Measurements from ENCODE around the gene GFAP. TPM values are rescaled to one million over a fixed set of nuclear protein-coding genes. Genes with fewer than 3 reads are reported as not detected.

GFAP gene
- total RNA-seq, 4 donors from 2014 or later = not detected

- Histone ChIP-seq H3K27ac (peak overlapping the region in 1 of 4 donors; percentile 4), H3K9me3 (no peaks in the 10 kb centered on the region), H3K27me3 (no peaks in the 10 kb centered on the region), H3K36me3 (no peaks in the 10 kb centered on the region), H3K4me3 (no peak overlapping the region), H3K4me1 (peaks cover 20 to 40% (median 24%) of the 10 kb centered on the region in 3 donors)
- WGBS, 2 donors = 71 to 79% methylated on average over 4 of the region's 4 CpGs
- no peak for DNase-seq
- intact Hi-C loops (cut with DNase I) = no loop called here
- TF ChIP-seq POLR2A (IDR thresholded peaks at IDR 0.05) (no peak), CTCF (IDR thresholded peaks at IDR 0.05) (no peak)
These were observed 13.8 kb downstream of the GFAP start for GRCh38 chr17:44901411-44901921.

GRCh38 chr17:44900894-44901293, 14.4 kb downstream of the GFAP start:
- H3K9me3 ChIP-seq = no peaks in the 10 kb centered on the region
- H3K27me3 ChIP-seq = no peaks in the 10 kb centered on the region
- peaks cover 20 to 45% (median 24%) of the 10 kb centered on the region in 3 donors for H3K4me1 ChIP-seq
- intact Hi-C loops (cut with DNase I) = no loop called here
- H3K36me3 ChIP-seq = peaks cover 0 to 5% (median 0%) of the 10 kb centered on the region in 3 donors
- DNase-seq = no peak
- H3K27ac ChIP-seq = peak overlapping the region in 3 of 4 donors; percentile 41 to 98 (median 93)
- TF ChIP-seq POLR2A (IDR thresholded peaks at IDR 0.05) (no peak), CTCF (IDR thresholded peaks at IDR 0.05) (no peak)
- H3K4me3 ChIP-seq = no peak overlapping the region
- 20 to 25% methylated on average over 3 of the region's 3 CpGs for WGBS, 2 donors

- WGBS, 2 donors = 0 to 1% methylated on average over 32 to 40 of the region's 54 CpGs
- no peaks in the 10 kb centered on the region for H3K27me3 ChIP-seq
- peak in 2 of 4 donors; percentile 15 to 34 for TF ChIP-seq POLR2A (IDR thresholded peaks at IDR 0.05)
- TF ChIP-seq CTCF (IDR thresholded peaks at IDR 0.05) = peak in 3 of 6 experiments; percentile 28 to 37 (median 31)
- intact Hi-C loops (cut with DNase I) = no loop called here
- peak; percentile 66 for DNase-seq
- peak within 1 kb of the TSS; percentile 91 to 98 (median 95) for H3K27ac ChIP-seq
- H3K4me3 ChIP-seq = peak within 1 kb of the TSS; percentile 50 to 75 (median 62)
- no peaks in the 10 kb centered on the region for H3K9me3 ChIP-seq
- peaks cover 0 to 20% (median 3%) of the 10 kb centered on the region in 3 donors for H3K36me3 ChIP-seq
- peaks cover 20 to 46% (median 24%) of the 10 kb centered on the region in 3 donors for H3K4me1 ChIP-seq
These were observed 16.1 kb downstream of the GFAP start, which contains the start of gene EFTUD2 for GRCh38 chr17:44899074-44899782. TSS of gene EFTUD2 (minus strand) at chr17:44899445. CDS start at chr17:44894521, 4,924 bp downstream.

GRCh38 chr17:44898768-44899073, 16.6 kb downstream of the GFAP start:
- peaks cover 0 to 25% (median 7%) of the 10 kb centered on the region in 3 donors for H3K36me3 ChIP-seq
- H3K9me3 ChIP-seq = no peaks in the 10 kb centered on the region
- WGBS, 2 donors = 0 to 1% methylated on average over 5 to 7 of the region's 7 CpGs
- peak overlapping the region; percentile 50 to 75 (median 62) for H3K4me3 ChIP-seq
- TF ChIP-seq POLR2A (IDR thresholded peaks at IDR 0.05) = no peak
- no peak for TF ChIP-seq CTCF (IDR thresholded peaks at IDR 0.05)
- H3K4me1 ChIP-seq = peaks cover 20 to 46% (median 24%) of the 10 kb centered on the region in 3 donors
- no peak for DNase-seq
- no peaks in the 10 kb centered on the region for H3K27me3 ChIP-seq
- intact Hi-C loops (cut with DNase I) = no loop called here
- peak overlapping the region; percentile 91 to 98 (median 95) for H3K27ac ChIP-seq

GRCh38 chr17:44894642-44895041, 20.7 kb downstream of the GFAP start:
- peaks cover 0 to 58% (median 18%) of the 10 kb centered on the region in 3 donors for H3K36me3 ChIP-seq
- TF ChIP-seq POLR2A (IDR thresholded peaks at IDR 0.05) (no peak), CTCF (IDR thresholded peaks at IDR 0.05) (no peak)

More at GRCh38 chr17:44894642-44895041, 20.7 kb downstream of the GFAP start:
- no peaks in the 10 kb centered on the region for H3K9me3 ChIP-seq
- peaks cover 10 to 26% (median 12%) of the 10 kb centered on the region in 3 donors for H3K4me1 ChIP-seq
- H3K27me3 ChIP-seq = no peaks in the 10 kb centered on the region
- intact Hi-C loops (cut with DNase I) = no loop called here
- no peak for DNase-seq
- 87 to 100% methylated on average over 4 of the region's 4 CpGs for WGBS, 2 donors
- no peak overlapping the region for H3K4me3 ChIP-seq
- no peak overlapping the region for H3K27ac ChIP-seq
